ENCODE results near the gene PRSS3. TPM values are rescaled to one million over a fixed set of nuclear protein-coding genes. Genes with fewer than 3 reads are reported as not detected.
"Not testable (repeated sequence)": the region's sequence is repeated elsewhere in the genome, so short reads cannot be mapped to it uniquely, and the experiment has no call there.

Gene PRSS3
- not detected in 2 replicates for total RNA-seq
- long read RNA-seq, result 0 reads

DNA sequence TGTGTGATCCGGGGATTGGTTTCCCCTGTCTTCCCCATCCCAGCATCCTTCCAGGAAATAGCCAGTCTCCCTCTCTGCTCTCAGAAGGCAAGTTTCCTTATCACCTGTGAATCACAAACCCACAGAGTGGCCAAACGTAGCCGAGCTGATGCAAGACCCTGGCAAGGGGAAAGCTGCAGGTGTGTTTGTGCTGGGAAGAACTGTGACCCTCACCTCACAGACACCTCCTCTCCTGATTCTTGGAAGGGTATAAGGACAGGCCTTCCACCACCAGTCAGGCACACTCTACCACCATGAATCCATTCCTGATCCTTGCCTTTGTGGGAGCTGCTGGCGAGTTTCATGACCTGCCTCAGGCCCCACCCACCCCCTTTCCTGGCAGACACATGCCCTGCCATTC, at the start of gene PRSS3:
Gene PRSS3 (plus strand): TSS at position 281 of the 400 bp plus-strand sequence. CDS start 13 bp downstream, at position 294.
- H3K9me3 Mint-ChIP-seq, result peaks cover 2% of the 10 kb centered on the region
- peaks cover 10% of the 10 kb centered on the region for H3K27me3 Mint-ChIP-seq (ENCODE audit: low read depth)
- TF ChIP-seq, protein P1, sequence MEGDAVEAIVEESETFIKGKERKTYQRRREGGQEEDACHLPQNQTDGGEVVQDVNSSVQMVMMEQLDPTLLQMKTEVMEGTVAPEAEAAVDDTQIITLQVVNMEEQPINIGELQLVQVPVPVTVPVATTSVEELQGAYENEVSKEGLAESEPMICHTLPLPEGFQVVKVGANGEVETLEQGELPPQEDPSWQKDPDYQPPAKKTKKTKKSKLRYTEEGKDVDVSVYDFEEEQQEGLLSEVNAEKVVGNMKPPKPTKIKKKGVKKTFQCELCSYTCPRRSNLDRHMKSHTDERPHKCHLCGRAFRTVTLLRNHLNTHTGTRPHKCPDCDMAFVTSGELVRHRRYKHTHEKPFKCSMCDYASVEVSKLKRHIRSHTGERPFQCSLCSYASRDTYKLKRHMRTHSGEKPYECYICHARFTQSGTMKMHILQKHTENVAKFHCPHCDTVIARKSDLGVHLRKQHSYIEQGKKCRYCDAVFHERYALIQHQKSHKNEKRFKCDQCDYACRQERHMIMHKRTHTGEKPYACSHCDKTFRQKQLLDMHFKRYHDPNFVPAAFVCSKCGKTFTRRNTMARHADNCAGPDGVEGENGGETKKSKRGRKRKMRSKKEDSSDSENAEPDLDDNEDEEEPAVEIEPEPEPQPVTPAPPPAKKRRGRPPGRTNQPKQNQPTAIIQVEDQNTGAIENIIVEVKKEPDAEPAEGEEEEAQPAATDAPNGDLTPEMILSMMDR (conservative IDR thresholded peaks at IDR 0.05), result no peak
- H3K27ac Mint-ChIP-seq (ENCODE audit: unreplicated experiment), result no peak within 1 kb of the TSS
- DNase-seq (ENCODE audit: low read depth, low spot score), result no peak
- H3K4me3 Mint-ChIP-seq, result no peak within 1 kb of the TSS
- H3K36me3 Mint-ChIP-seq (ENCODE audit: low read depth), result no peaks in the 10 kb centered on the region
- H3K4me1 Mint-ChIP-seq, result no peaks in the 10 kb centered on the region

DNA sequence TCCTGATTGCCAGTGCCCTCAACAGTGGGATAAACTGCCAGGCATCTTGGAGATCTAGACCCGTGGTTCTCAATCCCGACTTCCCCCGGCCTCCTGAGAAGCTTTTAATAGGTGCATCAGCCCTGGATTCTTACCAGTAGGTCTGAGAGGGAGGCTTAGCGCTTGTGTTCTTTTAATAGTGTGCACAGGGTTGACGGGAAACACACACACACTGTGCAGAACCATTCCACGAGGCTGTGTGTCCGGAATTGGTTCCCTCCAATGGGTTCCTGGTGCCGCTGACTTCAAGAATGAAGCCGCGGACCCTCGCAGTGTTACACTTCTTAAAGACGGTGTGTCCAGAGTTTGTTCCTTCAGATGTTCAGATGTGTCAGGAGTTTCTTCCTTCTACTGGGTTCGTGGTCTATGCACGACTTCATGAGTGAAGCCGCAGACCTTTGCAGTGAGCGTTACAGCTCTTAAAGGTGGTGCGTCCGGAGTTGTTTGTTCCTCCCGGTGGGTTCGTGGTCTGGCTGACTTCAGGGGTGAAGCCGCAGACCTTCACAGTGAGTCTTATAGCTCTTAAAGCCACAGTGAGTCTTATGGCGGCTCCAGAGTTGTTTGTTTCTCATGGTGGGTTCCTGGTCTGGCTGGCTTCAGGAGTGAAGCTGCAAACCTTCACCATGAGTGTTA, 46.6 kb upstream of the PRSS3 start:
- no peaks in the 10 kb centered on the region for H3K4me1 Mint-ChIP-seq
- no peak overlapping the region for H3K27ac Mint-ChIP-seq (ENCODE audit: unreplicated experiment)
- DNase-seq (ENCODE audit: low read depth, low spot score), result no peak
- H3K27me3 Mint-ChIP-seq (ENCODE audit: low read depth), result peaks cover 30% of the 10 kb centered on the region
- H3K9me3 Mint-ChIP-seq, result peaks cover 2% of the 10 kb centered on the region
- no peaks in the 10 kb centered on the region for H3K36me3 Mint-ChIP-seq (ENCODE audit: low read depth)
- no peak overlapping the region for H3K4me3 Mint-ChIP-seq
- TF ChIP-seq, protein P1 (conservative IDR thresholded peaks at IDR 0.05), result no peak

DNA sequence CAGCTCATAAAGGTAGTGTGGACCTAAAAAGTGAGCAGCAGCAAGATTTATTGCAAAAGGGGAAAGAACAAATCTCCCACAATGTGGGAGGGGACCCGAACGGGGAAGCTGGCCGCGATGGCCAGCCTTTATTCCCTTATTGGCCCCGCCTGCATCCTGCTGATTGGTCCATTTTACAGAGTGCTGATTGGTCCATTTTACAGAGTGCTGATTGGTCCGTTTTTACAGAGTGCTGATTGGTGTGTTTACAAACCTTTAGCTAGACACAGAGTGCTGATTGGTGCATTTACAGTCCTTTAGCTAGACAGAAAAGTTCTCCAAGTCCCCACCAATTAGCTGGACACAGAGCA, 46.1 kb upstream of the PRSS3 start:
- not testable (repeated sequence) for DNase-seq (ENCODE audit: low read depth, low spot score); H3K4me3 Mint-ChIP-seq; H3K27ac Mint-ChIP-seq (ENCODE audit: unreplicated experiment); H3K36me3 Mint-ChIP-seq (ENCODE audit: low read depth); H3K4me1 Mint-ChIP-seq; H3K9me3 Mint-ChIP-seq
- H3K27me3 Mint-ChIP-seq (ENCODE audit: low read depth), result peaks cover 30% of the 10 kb centered on the region

DNA sequence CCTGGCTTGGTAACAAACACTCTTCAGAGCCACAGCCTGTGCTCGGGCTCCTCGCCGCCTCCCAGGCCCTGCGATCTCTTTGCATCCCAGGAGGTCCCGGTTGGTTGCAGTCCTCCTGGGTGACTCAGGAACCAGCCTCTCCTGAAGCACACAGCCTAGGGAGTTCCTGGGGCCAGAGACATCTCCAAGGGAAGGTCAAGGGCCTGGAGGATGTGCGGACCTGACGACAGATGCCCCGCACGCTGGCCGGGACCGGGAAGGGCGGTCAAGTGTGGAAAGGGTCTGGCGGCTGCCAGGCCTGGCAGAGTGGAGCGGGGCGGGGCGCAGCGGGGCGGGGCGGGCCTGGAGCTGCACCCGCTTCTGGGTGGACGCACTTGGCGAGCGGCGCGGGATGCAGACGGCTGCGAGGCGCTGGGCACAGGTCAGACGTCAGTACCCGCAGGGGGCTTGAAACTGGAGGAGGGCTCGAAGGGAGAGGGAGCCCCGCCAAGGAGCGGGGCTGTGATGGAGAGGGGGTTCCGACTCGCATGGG, 45.0 kb upstream of the PRSS3 start:
- H3K4me3 Mint-ChIP-seq, result no peak overlapping the region
- TF ChIP-seq, protein P1 (conservative IDR thresholded peaks at IDR 0.05), result no peak
- H3K9me3 Mint-ChIP-seq, result no peaks in the 10 kb centered on the region
- H3K27ac Mint-ChIP-seq (ENCODE audit: unreplicated experiment), result no peak overlapping the region
- DNase-seq (ENCODE audit: low read depth, low spot score), result no peak
- H3K36me3 Mint-ChIP-seq (ENCODE audit: low read depth), result no peaks in the 10 kb centered on the region
- H3K27me3 Mint-ChIP-seq (ENCODE audit: low read depth), result peaks cover 31% of the 10 kb centered on the region
- H3K4me1 Mint-ChIP-seq, result no peaks in the 10 kb centered on the region

DNA sequence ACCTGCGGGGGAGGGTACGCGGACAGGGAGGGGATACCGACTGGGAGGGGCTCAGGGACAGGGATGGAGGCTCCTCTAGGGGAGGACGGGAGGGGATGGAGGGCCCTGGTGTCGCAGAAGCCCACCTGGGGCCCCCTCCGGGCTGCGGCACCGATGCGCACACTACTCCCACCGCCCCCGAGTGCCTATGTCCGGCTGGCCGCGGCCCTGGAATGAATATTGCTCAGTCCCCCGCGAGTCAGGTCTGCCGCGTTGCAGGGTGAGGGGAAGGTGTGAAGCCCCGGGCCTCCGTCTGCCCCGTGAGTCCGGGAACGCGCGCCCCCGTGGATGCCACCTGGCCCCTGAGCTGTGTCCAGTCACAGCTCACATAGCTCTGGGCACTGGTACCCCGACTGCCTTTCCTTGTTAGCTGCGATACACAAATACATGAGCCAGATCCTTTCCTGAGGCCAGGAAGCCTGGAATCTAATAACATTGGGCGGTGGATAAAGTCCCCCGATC, 44.5 kb upstream of the PRSS3 start:
- Mint-ChIP-seq H3K27ac (ENCODE audit: unreplicated experiment) (no peak overlapping the region), H3K4me3 (no peak overlapping the region), H3K9me3 (no peaks in the 10 kb centered on the region), H3K36me3 (ENCODE audit: low read depth) (no peaks in the 10 kb centered on the region), H3K4me1 (no peaks in the 10 kb centered on the region), H3K27me3 (ENCODE audit: low read depth) (peaks cover 29% of the 10 kb centered on the region)
- no peak for DNase-seq (ENCODE audit: low read depth, low spot score)
- TF ChIP-seq, protein P1 (conservative IDR thresholded peaks at IDR 0.05), result no peak

DNA sequence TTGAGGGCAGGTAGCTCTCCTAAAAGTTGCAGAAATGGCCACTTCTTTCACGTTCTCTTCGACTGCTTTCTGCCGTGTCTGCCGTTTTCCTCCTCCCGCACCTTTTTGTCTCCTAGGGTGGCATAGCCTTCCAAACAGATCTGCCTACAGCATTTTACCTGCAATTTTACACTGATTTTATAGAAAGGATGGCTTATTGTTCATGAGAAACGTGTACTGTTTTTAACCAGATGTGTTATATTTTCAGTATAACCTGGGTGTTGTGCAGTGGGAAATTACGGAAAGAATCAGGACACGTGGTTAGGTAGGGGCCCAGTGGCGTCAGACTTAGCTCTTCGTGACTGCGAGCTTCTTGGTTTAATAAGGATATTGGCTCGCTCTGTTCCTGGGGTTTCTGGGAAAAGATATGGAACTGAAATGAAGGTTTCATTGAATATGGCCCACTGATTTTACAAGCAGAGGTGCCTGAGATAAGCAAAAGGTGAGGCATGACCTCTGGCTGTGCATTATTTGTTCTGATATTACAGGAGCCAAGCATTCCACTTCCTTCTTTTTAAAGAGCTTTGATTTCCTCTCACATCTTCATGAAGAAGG, 43.7 kb upstream of the PRSS3 start:
- no peaks in the 10 kb centered on the region for H3K4me1 Mint-ChIP-seq
- peaks cover 25% of the 10 kb centered on the region for H3K27me3 Mint-ChIP-seq (ENCODE audit: low read depth)
- H3K9me3 Mint-ChIP-seq, result no peaks in the 10 kb centered on the region
- no peak overlapping the region for H3K27ac Mint-ChIP-seq (ENCODE audit: unreplicated experiment)
- DNase-seq (ENCODE audit: low read depth, low spot score), result no peak
- H3K36me3 Mint-ChIP-seq (ENCODE audit: low read depth), result no peaks in the 10 kb centered on the region
- TF ChIP-seq, protein P1 (conservative IDR thresholded peaks at IDR 0.05), result no peak
- H3K4me3 Mint-ChIP-seq, result no peak overlapping the region
